BLaER1 (cell line): ENCODE results near the gene HOXC9.
"Not testable (repeated sequence)": the region's sequence is repeated elsewhere in the genome, so short reads cannot be mapped to it uniquely, and the experiment has no call there.

ENCODE experiments used
- H3K27ac ChIP-seq: shearing (Covaris generic); formaldehyde crosslinking; 2 replicates; pipeline ENCODE4 v1.8.1; 2022
- H3K27me3 ChIP-seq: shearing (Covaris generic); formaldehyde crosslinking; 2 replicates; pipeline ENCODE4 v1.8.1; 2022
- H3K36me3 ChIP-seq: shearing (Covaris generic); formaldehyde crosslinking; 2 replicates; pipeline ENCODE4 v1.8.1; 2022
- H3K4me1 ChIP-seq: shearing (Covaris generic); formaldehyde crosslinking; 2 replicates; pipeline ENCODE4 v1.8.1; 2022
- H3K4me2 ChIP-seq: shearing (Covaris generic); formaldehyde crosslinking; 2 replicates; pipeline ENCODE4 v1.8.1; 2022
- H3K4me3 ChIP-seq: shearing (Covaris generic); formaldehyde crosslinking; 2 replicates; pipeline ENCODE4 v1.8.1; 2022
- H3K9ac ChIP-seq: shearing (Covaris generic); formaldehyde crosslinking; 2 replicates; pipeline ENCODE4 v1.8.1; 2022
- H3K9me3 ChIP-seq: shearing (Covaris generic); formaldehyde crosslinking; 2 replicates; pipeline ENCODE4 v1.8.1; 2022
- H4K20me1 ChIP-seq: shearing (Covaris generic); formaldehyde crosslinking; 2 replicates; pipeline ENCODE4 v1.8.1; 2022
- Cebpa-rat ChIP-seq: shearing (Covaris generic); IDR thresholded peaks from 2 replicates; pipeline ENCODE4 v1.8.1; 2022

HOXC9 gene

GRCh38 chr12:54039417-54040147, 39.6 kb downstream of the HOXC9 start:
- H3K27me3 ChIP-seq = peaks cover 100% of the 10 kb centered on the region
- peaks cover 10% of the 10 kb centered on the region for H3K4me1 ChIP-seq
- H3K27ac ChIP-seq = no peak overlapping the region
- peaks cover 82% of the 10 kb centered on the region for H4K20me1 ChIP-seq
- no peak overlapping the region for H3K4me3 ChIP-seq
- TF ChIP-seq Cebpa-rat = no peak
- H3K4me2 ChIP-seq = no peak overlapping the region
- peaks cover 5% of the 10 kb centered on the region; the same call in 1 of the 2 replicates for H3K9me3 ChIP-seq
- H3K36me3 ChIP-seq = no peaks in the 10 kb centered on the region
- no peak overlapping the region for H3K9ac ChIP-seq

GRCh38 chr12:54040148-54040494, 40.2 kb downstream of the HOXC9 start:
- H3K36me3 ChIP-seq = no peaks in the 10 kb centered on the region
- H3K27ac ChIP-seq = no peak overlapping the region
- H3K4me3 ChIP-seq = no peak overlapping the region
- peaks cover 81% of the 10 kb centered on the region for H4K20me1 ChIP-seq
- no peak overlapping the region for H3K4me2 ChIP-seq
- H3K9me3 ChIP-seq = peaks cover 5% of the 10 kb centered on the region; the same call in 1 of the 2 replicates
- peaks cover 100% of the 10 kb centered on the region for H3K27me3 ChIP-seq
- no peak for TF ChIP-seq Cebpa-rat
- peaks cover 10% of the 10 kb centered on the region for H3K4me1 ChIP-seq
- H3K9ac ChIP-seq = no peak overlapping the region

- Histone ChIP-seq H3K4me2 (no peak overlapping the region), H3K4me3 (no peak overlapping the region), H3K9ac (no peak overlapping the region), H3K27me3 (peaks cover 100% of the 10 kb centered on the region), H3K4me1 (peaks cover 10% of the 10 kb centered on the region), H3K36me3 (no peaks in the 10 kb centered on the region), H4K20me1 (peaks cover 81% of the 10 kb centered on the region), H3K27ac (no peak overlapping the region), H3K9me3 (peaks cover 5% of the 10 kb centered on the region; the same call in 1 of the 2 replicates)
- no peak for TF ChIP-seq Cebpa-rat
These were observed 40.7 kb downstream of the HOXC9 start for GRCh38 chr12:54040648-54041047.

GRCh38 chr12:54041097-54041690, 41.2 kb downstream of the HOXC9 start:
- Histone ChIP-seq H3K9me3 (peaks cover 5% of the 10 kb centered on the region; the same call in 1 of the 2 replicates), H3K27me3 (peaks cover 100% of the 10 kb centered on the region), H3K4me3 (no peak overlapping the region), H3K4me1 (peaks cover 10% of the 10 kb centered on the region), H4K20me1 (peaks cover 81% of the 10 kb centered on the region), H3K27ac (no peak overlapping the region), H3K4me2 (no peak overlapping the region), H3K9ac (no peak overlapping the region), H3K36me3 (no peaks in the 10 kb centered on the region)
- TF ChIP-seq Cebpa-rat = no peak

- not testable (repeated sequence) for H3K4me1 ChIP-seq, H3K9ac ChIP-seq, H3K4me2 ChIP-seq, H3K27ac ChIP-seq, H3K9me3 ChIP-seq, H3K36me3 ChIP-seq, H3K4me3 ChIP-seq
- Histone ChIP-seq H4K20me1 (peaks cover 79% of the 10 kb centered on the region), H3K27me3 (peaks cover 100% of the 10 kb centered on the region)
These were observed 42.1 kb downstream of the HOXC9 start for GRCh38 chr12:54042033-54042432.

GRCh38 chr12:54042970-54043853, 43.3 kb downstream of the HOXC9 start:
- no peak for TF ChIP-seq Cebpa-rat
- Histone ChIP-seq H3K9ac (no peak overlapping the region), H3K27ac (no peak overlapping the region), H3K27me3 (peaks cover 100% of the 10 kb centered on the region), H3K36me3 (no peaks in the 10 kb centered on the region), H3K4me3 (no peak overlapping the region), H3K9me3 (peaks cover 21% of the 10 kb centered on the region), H4K20me1 (peaks cover 79% of the 10 kb centered on the region), H3K4me2 (no peak overlapping the region), H3K4me1 (no peaks in the 10 kb centered on the region)

- TF ChIP-seq Cebpa-rat = no peak
- H3K4me3 ChIP-seq = no peak overlapping the region
- H3K36me3 ChIP-seq = no peaks in the 10 kb centered on the region
- peaks cover 79% of the 10 kb centered on the region for H4K20me1 ChIP-seq
- H3K27ac ChIP-seq = no peak overlapping the region
- no peak overlapping the region for H3K4me2 ChIP-seq
- no peak overlapping the region for H3K9ac ChIP-seq
- H3K27me3 ChIP-seq = peaks cover 100% of the 10 kb centered on the region
- H3K9me3 ChIP-seq = peaks cover 24% of the 10 kb centered on the region
- no peaks in the 10 kb centered on the region for H3K4me1 ChIP-seq
These were observed 44.6 kb downstream of the HOXC9 start for GRCh38 chr12:54044425-54045103.

GRCh38 chr12:54045401-54045800, 45.4 kb downstream of the HOXC9 start:
- Histone ChIP-seq H3K4me1 (no peaks in the 10 kb centered on the region), H3K27me3 (peaks cover 100% of the 10 kb centered on the region), H3K9ac (no peak overlapping the region), H3K36me3 (no peaks in the 10 kb centered on the region), H3K9me3 (peaks cover 19% of the 10 kb centered on the region), H3K4me2 (no peak overlapping the region), H3K27ac (no peak overlapping the region), H3K4me3 (no peak overlapping the region), H4K20me1 (peaks cover 82% of the 10 kb centered on the region)
- TF ChIP-seq Cebpa-rat = no peak

GRCh38 chr12:54045868-54046521, 46.0 kb downstream of the HOXC9 start:
- Histone ChIP-seq H3K36me3 (no peaks in the 10 kb centered on the region), H3K9me3 (peaks cover 19% of the 10 kb centered on the region), H3K4me1 (no peaks in the 10 kb centered on the region), H4K20me1 (peaks cover 83% of the 10 kb centered on the region), H3K9ac (no peak overlapping the region), H3K4me3 (no peak overlapping the region), H3K27ac (no peak overlapping the region), H3K4me2 (no peak overlapping the region), H3K27me3 (peaks cover 100% of the 10 kb centered on the region)
- TF ChIP-seq Cebpa-rat = no peak
